ENCODE measurements around the gene MAGI2.
"Not testable (repeated sequence)": the region's sequence is repeated elsewhere in the genome, so short reads cannot be mapped to it uniquely, and the experiment has no call there.

MAGI2 gene

DNA sequence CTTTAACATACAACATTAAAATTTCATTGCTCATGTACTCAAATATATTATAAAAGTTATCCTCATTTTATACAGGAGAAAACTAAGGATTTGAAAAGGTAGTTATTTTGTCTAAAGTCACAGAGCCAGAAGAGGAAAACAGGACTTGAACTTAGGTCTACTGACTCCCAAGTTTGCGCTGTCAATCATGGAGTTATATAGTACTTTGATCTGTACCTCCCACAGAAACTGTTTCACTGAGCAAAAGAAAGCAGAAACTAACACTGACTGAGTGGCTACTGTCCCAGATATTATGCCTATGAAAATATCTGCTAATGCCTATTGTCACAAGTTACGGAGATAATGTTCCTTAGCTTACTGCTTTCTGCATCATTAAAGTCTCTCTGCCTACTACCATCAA is 329.1 kb downstream of the MAGI2 start:
- Histone ChIP-seq H3K27me3 (ENCODE audit: insufficient read depth, low read length) (no peaks in the 10 kb centered on the region), H2AFZ (ENCODE audit: low read depth, low read length) (no peak overlapping the region), H3K9me3 (ENCODE audit: low read length) (no peaks in the 10 kb centered on the region), H3K36me3 (ENCODE audit: insufficient read depth, low read length) (no peaks in the 10 kb centered on the region), H3K4me1 (ENCODE audit: insufficient read depth, low read length) (no peaks in the 10 kb centered on the region), H3K4me3 (ENCODE audit: low read length) (no peak overlapping the region)

DNA sequence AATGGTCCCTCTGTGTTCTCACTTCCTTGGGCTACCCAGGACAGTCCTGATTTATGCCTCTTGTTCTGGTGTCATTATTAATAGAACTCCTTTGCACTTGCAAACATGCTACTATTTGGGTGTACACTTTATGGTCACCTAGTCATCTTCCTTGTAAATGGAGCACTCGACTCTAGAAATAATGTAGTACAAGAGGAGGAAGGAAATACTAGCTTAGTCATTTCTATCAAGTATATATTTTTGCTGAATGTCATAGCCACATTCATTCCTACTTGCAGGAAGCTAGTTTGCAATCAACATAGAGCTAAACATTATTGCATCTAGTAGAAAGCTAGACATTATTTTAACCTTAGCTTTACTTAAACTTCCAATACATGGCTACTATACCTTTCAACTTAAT is 335.3 kb downstream of the MAGI2 start:
- Histone ChIP-seq H3K27me3 (ENCODE audit: insufficient read depth, low read length) (no peaks in the 10 kb centered on the region), H3K9me3 (ENCODE audit: low read length) (no peaks in the 10 kb centered on the region), H3K36me3 (ENCODE audit: insufficient read depth, low read length) (no peaks in the 10 kb centered on the region), H3K4me1 (ENCODE audit: insufficient read depth, low read length) (no peaks in the 10 kb centered on the region), H2AFZ (ENCODE audit: low read depth, low read length) (no peak overlapping the region), H3K4me3 (ENCODE audit: low read length) (no peak overlapping the region)

DNA sequence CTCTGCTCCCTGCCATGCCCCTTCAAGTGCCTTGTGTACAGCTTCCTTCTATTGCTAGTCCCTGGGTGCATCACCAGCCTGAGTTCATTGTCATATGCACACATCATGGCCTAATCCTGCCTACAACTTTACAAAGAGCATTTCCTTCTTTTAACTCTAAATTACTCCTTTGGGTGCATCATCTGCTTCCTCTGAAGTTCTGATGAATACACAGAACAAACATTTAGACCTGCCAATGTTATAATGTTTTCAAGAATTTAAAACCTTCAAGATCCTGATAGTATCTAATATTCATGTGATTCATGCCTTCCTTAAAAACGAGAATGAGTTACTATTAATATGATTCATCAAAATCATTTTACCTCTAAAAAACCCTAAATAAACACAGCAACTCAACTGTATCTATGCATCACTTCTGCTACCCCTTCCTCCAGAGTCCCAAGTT is 357.1 kb downstream of the MAGI2 start:
- Histone ChIP-seq H3K27me3 (ENCODE audit: insufficient read depth, low read length) (no peaks in the 10 kb centered on the region), H3K36me3 (ENCODE audit: insufficient read depth, low read length) (no peaks in the 10 kb centered on the region), H3K9me3 (ENCODE audit: low read length) (no peaks in the 10 kb centered on the region), H3K4me3 (ENCODE audit: low read length) (no peak overlapping the region), H3K4me1 (ENCODE audit: insufficient read depth, low read length) (no peaks in the 10 kb centered on the region), H2AFZ (ENCODE audit: low read depth, low read length) (no peak overlapping the region)

DNA sequence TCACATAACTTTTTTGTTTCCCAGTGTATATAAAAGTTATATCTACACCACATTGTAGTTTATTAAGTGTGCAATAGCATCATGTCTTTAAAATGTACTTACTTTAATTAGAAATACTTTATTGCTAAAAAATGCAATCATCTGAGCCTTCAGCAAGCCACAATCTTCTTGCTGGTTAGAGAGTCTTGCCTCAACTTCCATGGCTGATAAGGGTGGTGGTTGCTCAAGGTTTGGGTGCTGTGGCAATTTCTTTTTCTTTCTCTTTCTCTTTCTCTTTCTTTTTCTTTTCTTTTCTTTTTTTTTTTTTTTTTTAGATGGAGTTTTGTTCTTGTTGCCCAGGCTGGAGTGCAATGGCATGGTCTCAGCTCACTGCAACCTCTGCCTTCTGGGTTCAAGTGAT is 360.0 kb downstream of the MAGI2 start:
- Histone ChIP-seq H3K27me3 (ENCODE audit: insufficient read depth, low read length) (no peaks in the 10 kb centered on the region), H3K4me1 (ENCODE audit: insufficient read depth, low read length) (no peaks in the 10 kb centered on the region), H3K9me3 (ENCODE audit: low read length) (no peaks in the 10 kb centered on the region), H2AFZ (ENCODE audit: low read depth, low read length) (no peak overlapping the region), H3K4me3 (ENCODE audit: low read length) (no peak overlapping the region), H3K36me3 (ENCODE audit: insufficient read depth, low read length) (no peaks in the 10 kb centered on the region)

DNA sequence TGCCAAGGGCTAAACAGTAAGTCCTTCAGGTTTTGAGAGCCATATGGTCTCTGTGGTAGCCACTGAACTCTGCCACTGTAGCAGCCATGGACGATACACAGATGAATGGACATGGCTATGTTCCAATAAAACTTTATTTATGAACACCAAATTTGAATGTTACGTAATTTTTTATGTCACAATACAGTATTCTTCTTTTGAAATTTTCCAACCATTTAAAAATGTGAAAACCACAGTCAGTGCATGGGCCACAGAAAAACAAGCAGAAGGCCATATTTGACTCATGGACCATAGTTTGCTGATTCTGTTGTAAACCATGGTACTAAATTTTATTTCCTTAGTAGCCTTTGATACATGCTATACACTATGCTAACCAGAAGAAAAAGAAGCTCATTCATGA is 361.8 kb downstream of the MAGI2 start:
- H3K4me1 ChIP-seq (ENCODE audit: insufficient read depth, low read length), result no peaks in the 10 kb centered on the region
- H3K27me3 ChIP-seq (ENCODE audit: insufficient read depth, low read length), result no peaks in the 10 kb centered on the region
- no peaks in the 10 kb centered on the region for H3K36me3 ChIP-seq (ENCODE audit: insufficient read depth, low read length)
- no peak overlapping the region for H2AFZ ChIP-seq (ENCODE audit: low read depth, low read length)
- H3K4me3 ChIP-seq (ENCODE audit: low read length), result no peak overlapping the region
- no peaks in the 10 kb centered on the region for H3K9me3 ChIP-seq (ENCODE audit: low read length)

DNA sequence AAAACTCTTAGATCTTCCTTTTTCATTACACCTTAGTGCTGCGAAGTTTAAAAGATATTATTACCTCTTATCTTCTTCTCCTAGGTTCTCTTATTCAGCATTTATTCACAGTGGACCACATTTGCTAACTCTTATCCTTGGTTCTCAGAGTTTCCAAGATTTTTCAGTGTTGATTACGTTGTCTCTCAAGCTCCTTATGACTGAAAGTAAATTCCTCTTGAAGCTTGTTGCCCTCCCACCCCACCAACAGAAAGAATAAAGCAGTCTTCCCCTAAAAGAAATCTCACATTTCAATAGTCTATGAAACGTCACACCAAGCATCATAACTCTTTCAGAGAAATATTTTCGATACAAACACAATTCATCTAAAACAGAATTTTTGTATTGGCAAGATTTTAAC is 362.5 kb downstream of the MAGI2 start:
- H2AFZ ChIP-seq (ENCODE audit: low read depth, low read length), result no peak overlapping the region
- no peaks in the 10 kb centered on the region for H3K4me1 ChIP-seq (ENCODE audit: insufficient read depth, low read length)
- H3K27me3 ChIP-seq (ENCODE audit: insufficient read depth, low read length), result no peaks in the 10 kb centered on the region
- no peak overlapping the region for H3K4me3 ChIP-seq (ENCODE audit: low read length)
- H3K36me3 ChIP-seq (ENCODE audit: insufficient read depth, low read length), result no peaks in the 10 kb centered on the region
- no peaks in the 10 kb centered on the region for H3K9me3 ChIP-seq (ENCODE audit: low read length)

DNA sequence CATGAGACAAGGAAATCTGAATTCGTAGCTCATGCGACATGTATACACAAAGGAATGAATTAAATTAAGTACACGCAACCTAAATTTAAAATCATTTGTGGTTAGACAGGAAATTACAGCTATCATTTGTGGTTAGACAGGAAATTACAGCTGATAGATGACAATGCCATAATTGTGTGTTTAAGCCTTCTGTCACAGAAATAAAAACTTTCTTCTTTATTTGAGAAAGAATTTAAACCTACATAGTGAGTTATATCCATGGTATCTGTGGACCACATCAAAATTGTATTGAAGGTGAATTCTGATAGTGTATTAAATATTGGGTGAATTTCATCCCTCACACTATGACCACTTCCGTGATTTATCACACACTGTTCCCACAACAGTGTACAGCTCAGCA is 362.9 kb downstream of the MAGI2 start:
- Histone ChIP-seq H3K27me3 (ENCODE audit: insufficient read depth, low read length) (no peaks in the 10 kb centered on the region), H2AFZ (ENCODE audit: low read depth, low read length) (no peak overlapping the region), H3K4me3 (ENCODE audit: low read length) (no peak overlapping the region), H3K9me3 (ENCODE audit: low read length) (no peaks in the 10 kb centered on the region), H3K4me1 (ENCODE audit: insufficient read depth, low read length) (no peaks in the 10 kb centered on the region), H3K36me3 (ENCODE audit: insufficient read depth, low read length) (no peaks in the 10 kb centered on the region)

DNA sequence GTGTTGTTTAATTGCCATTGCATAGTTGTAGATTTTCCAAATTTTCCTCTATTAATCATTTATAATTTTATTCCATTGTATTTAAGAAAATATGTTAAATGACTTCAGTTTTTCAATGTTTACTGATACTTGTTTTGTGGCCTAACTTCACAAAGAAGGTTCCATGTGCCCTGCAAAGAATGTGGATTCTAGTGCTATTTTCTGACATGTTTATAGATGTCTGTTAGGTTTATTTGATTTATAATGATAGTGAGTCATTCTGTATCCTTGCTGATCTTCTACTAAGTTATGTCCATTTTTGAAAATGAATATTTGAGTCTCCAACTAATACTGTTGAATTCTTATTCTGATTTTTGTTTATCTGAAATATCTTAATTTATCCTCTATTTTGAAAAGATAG is 369.0 kb downstream of the MAGI2 start:
- Histone ChIP-seq H3K36me3 (ENCODE audit: insufficient read depth, low read length) (no peaks in the 10 kb centered on the region), H3K4me3 (ENCODE audit: low read length) (no peak overlapping the region), H3K4me1 (ENCODE audit: insufficient read depth, low read length) (no peaks in the 10 kb centered on the region), H2AFZ (ENCODE audit: low read depth, low read length) (no peak overlapping the region), H3K27me3 (ENCODE audit: insufficient read depth, low read length) (no peaks in the 10 kb centered on the region), H3K9me3 (ENCODE audit: low read length) (no peaks in the 10 kb centered on the region)

DNA sequence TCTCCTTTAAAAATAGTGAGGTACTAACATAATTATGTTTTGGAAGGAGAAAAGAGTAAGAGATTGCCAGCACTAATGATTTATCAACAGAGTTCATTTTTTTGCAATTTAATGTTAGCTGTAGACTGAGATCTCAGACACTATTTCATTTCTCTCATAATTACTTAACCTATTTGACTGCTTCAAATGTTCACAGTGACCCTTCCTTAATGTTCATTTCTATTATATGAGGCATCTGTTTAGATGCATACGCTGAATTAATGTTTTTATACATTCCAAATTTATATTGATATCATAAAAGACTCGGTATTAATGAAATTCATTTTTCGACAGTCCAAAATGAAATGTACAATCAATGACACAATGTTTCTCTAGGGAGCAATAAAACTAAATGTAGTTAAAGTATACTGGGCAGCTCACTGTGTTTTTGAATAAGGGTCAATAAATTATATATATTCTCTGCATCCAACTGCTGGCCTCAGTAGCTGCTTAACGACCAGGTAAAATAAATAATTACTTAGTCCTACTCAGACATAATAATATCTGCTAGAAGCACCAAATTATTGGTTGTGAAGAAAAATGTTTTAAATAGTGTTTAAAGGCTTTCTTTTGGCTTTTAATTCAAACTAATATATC is 373.4 kb downstream of the MAGI2 start:
- Histone ChIP-seq H2AFZ (ENCODE audit: low read depth, low read length) (no peak overlapping the region), H3K36me3 (ENCODE audit: insufficient read depth, low read length) (no peaks in the 10 kb centered on the region), H3K4me1 (ENCODE audit: insufficient read depth, low read length) (no peaks in the 10 kb centered on the region), H3K27me3 (ENCODE audit: insufficient read depth, low read length) (no peaks in the 10 kb centered on the region), H3K9me3 (ENCODE audit: low read length) (no peaks in the 10 kb centered on the region), H3K4me3 (ENCODE audit: low read length) (no peak overlapping the region)

DNA sequence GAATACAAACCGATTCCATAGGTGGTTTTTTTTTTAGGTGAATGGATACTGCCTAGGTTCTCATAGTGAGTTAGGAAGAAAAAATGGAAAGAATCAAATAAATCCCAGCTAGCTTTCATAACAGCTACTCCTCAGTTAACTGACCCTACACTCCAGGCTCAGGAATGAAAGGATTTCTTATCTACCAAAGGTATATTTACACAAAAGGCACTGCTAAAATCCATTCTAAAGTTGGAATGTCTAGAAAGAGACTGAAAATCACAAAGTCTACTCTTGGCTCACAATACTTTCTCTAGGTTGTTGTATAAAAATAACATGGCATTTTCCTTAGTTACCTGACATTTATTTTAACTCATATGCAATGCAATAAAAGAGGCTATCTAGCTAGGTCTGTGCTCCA is 375.2 kb downstream of the MAGI2 start:
- Histone ChIP-seq H3K9me3 (ENCODE audit: low read length) (no peaks in the 10 kb centered on the region), H3K4me3 (ENCODE audit: low read length) (no peak overlapping the region), H3K4me1 (ENCODE audit: insufficient read depth, low read length) (no peaks in the 10 kb centered on the region), H3K27me3 (ENCODE audit: insufficient read depth, low read length) (no peaks in the 10 kb centered on the region), H3K36me3 (ENCODE audit: insufficient read depth, low read length) (no peaks in the 10 kb centered on the region), H2AFZ (ENCODE audit: low read depth, low read length) (no peak overlapping the region)

DNA sequence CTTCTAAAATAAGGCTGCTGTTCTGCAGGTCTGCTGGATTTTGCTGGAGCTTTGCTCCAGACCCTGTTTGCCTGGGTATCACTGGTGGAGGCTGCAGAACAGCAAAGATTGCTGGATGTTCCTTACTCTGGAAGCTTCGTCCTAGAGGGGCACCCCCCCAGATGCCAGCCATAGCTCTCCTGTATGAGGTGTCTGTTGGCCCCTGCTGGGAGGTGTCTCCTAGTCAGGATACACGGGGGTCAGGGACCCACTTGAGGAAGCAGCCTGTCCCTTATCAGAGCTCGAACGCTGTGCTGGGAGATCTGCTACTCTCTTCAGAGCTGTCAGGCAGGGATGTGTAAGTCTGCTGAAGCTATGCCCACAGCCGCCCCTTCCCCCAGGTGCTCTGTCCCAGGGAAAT is 382.3 kb downstream of the MAGI2 start:
- not testable (repeated sequence) for H3K4me3 ChIP-seq (ENCODE audit: low read length); H3K36me3 ChIP-seq (ENCODE audit: insufficient read depth, low read length); H2AFZ ChIP-seq (ENCODE audit: low read depth, low read length); H3K9me3 ChIP-seq (ENCODE audit: low read length); H3K4me1 ChIP-seq (ENCODE audit: insufficient read depth, low read length); H3K27me3 ChIP-seq (ENCODE audit: insufficient read depth, low read length)

DNA sequence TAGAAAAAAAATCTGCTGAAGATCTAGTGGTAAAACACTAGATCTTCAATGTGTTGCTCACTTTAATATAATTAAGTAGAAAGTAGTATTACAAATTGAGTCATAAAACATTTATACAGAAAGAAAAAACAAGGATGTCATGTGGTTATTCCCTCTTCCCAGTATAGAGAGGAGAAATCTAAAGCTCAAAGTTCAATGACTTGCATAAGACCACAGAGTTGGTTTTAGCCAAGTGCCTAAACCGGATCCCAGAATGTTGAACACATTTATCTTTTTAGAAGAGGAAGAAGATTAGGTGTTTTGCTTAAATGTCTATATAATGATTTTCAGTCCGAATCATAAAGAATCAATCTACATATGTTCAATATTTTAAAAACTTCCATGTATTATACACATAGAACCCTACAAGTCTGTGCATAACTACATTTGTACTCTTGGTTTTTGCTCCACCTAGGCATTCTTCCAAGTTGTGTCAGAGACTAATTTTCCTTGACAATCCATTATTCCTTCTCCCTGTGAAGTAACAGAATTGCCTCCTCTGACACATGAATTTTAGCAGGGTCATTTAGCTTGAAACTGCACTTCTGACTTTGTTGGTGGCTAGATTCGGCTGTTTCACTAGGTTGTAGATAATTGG is 389.2 kb downstream of the MAGI2 start:
- H3K4me1 ChIP-seq (ENCODE audit: insufficient read depth, low read length), result no peaks in the 10 kb centered on the region
- H3K4me3 ChIP-seq (ENCODE audit: low read length), result no peak overlapping the region
- H3K36me3 ChIP-seq (ENCODE audit: insufficient read depth, low read length), result no peaks in the 10 kb centered on the region
- H3K27me3 ChIP-seq (ENCODE audit: insufficient read depth, low read length), result no peaks in the 10 kb centered on the region
- no peak overlapping the region for H2AFZ ChIP-seq (ENCODE audit: low read depth, low read length)
- H3K9me3 ChIP-seq (ENCODE audit: low read length), result no peaks in the 10 kb centered on the region

DNA sequence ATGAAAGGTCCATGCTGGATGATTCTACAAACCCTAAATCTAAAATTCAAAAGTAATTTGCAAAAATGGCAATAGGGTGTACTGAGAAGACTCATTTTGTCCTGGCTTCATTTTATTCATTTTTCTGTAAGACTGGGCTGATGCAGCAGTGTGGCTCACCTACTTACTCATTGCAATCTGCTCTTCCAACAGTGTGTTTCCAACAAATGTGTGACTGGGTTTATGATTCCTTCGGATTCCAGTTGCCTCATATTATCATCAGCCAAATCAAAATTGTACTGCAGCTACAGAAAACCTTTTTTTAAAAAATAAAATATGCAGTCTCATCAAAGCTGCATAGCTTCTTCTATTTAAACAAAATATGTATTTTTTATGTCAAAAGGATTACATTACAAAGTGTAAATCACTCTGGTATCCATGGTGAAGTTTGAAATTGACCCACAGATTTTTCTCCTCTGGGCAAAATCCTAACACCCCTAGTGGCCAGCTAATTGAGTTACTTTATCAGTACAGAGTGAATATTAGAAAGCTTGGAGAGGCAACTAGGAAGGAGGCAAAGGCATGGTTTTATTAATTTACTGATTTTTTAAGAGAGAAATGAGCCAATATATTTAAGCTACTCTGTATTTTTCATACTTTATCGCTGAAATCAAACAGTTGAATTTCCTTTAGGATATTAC is 390.3 kb downstream of the MAGI2 start:
- no peaks in the 10 kb centered on the region for H3K27me3 ChIP-seq (ENCODE audit: insufficient read depth, low read length)
- H3K9me3 ChIP-seq (ENCODE audit: low read length), result no peaks in the 10 kb centered on the region
- H3K36me3 ChIP-seq (ENCODE audit: insufficient read depth, low read length), result no peaks in the 10 kb centered on the region
- no peak overlapping the region for H3K4me3 ChIP-seq (ENCODE audit: low read length)
- H2AFZ ChIP-seq (ENCODE audit: low read depth, low read length), result no peak overlapping the region
- H3K4me1 ChIP-seq (ENCODE audit: insufficient read depth, low read length), result no peaks in the 10 kb centered on the region
